ENCODE results near the gene AGBL1.

GRCh38 chr15:86138798-86139197, 59.1 kb downstream of the AGBL1 start:
- TF ChIP-seq, protein P1, sequence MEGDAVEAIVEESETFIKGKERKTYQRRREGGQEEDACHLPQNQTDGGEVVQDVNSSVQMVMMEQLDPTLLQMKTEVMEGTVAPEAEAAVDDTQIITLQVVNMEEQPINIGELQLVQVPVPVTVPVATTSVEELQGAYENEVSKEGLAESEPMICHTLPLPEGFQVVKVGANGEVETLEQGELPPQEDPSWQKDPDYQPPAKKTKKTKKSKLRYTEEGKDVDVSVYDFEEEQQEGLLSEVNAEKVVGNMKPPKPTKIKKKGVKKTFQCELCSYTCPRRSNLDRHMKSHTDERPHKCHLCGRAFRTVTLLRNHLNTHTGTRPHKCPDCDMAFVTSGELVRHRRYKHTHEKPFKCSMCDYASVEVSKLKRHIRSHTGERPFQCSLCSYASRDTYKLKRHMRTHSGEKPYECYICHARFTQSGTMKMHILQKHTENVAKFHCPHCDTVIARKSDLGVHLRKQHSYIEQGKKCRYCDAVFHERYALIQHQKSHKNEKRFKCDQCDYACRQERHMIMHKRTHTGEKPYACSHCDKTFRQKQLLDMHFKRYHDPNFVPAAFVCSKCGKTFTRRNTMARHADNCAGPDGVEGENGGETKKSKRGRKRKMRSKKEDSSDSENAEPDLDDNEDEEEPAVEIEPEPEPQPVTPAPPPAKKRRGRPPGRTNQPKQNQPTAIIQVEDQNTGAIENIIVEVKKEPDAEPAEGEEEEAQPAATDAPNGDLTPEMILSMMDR (IDR thresholded peaks at IDR 0.05; ENCODE audit: extremely low read depth in 1 of 2, insufficient read depth in 1 of 2, low read depth in 1 of 2, low read length in 2 of 2) = no peak
- TF ChIP-seq, protein P2, sequence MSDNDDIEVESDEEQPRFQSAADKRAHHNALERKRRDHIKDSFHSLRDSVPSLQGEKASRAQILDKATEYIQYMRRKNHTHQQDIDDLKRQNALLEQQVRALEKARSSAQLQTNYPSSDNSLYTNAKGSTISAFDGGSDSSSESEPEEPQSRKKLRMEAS (IDR thresholded peaks at IDR 0.05; ENCODE audit: insufficient read depth, insufficient read length) = no peak
- no peak for TF ChIP-seq JUN (IDR thresholded peaks at IDR 0.05; ENCODE audit: borderline replicate concordance, insufficient read depth, insufficient read length, low read depth)
- TF ChIP-seq GATA2 (IDR thresholded peaks at IDR 0.05; ENCODE audit: insufficient read depth, insufficient read length, low read depth, low read length) = no peak
- no peak for TF ChIP-seq EZH2 (IDR thresholded peaks at IDR 0.05; ENCODE audit: borderline replicate concordance, low read depth, low read length, severe bottlenecking)
- TF ChIP-seq POLR2A (IDR thresholded peaks at IDR 0.05; ENCODE audit: low read depth, low read length) = no peak
- no peak for TF ChIP-seq POLR2AphosphoS5 (IDR thresholded peaks at IDR 0.05; ENCODE audit: insufficient read depth, low read depth, low read length)
- TF ChIP-seq MYC (IDR thresholded peaks at IDR 0.05; ENCODE audit: low read depth, low read length) = no peak

All from endothelial cell of umbilical vein (primary cell).